H9 (cell line): Measurements from ENCODE around the gene SPRR1A. TPM values are rescaled to one million over a fixed set of nuclear protein-coding genes. Genes with fewer than 3 reads are reported as not detected.

Experiments
- DNase-seq: peaks from one replicate; pipeline ENCODE4 v3.0.0-alpha.2; 2017
- H2AFZ ChIP-seq: one replicate; pipeline ENCODE4 v1.6.1; 2013; ENCODE audit warnings: mild to moderate bottlenecking, low read length, control low read depth, moderate library complexity
- H2AK5ac ChIP-seq: 2 replicates; pipeline ENCODE4 v1.6.1; 2013; ENCODE audit warnings: low read length, control low read depth, mixed read lengths; ENCODE audit not compliant: insufficient read length
- H2BK120ac ChIP-seq: one replicate; pipeline ENCODE4 v1.6.1; 2013; ENCODE audit warnings: low read depth, mild to moderate bottlenecking, low read length, control low read depth, inconsistent platforms; ENCODE audit not compliant: poor library complexity, severe bottlenecking
- H2BK12ac ChIP-seq: 2 replicates; pipeline ENCODE4 v1.6.1; 2013; ENCODE audit warnings: low read length, control low read depth, mixed read lengths, low read depth; ENCODE audit not compliant: insufficient read length
- H2BK15ac ChIP-seq: 2 replicates; pipeline ENCODE4 v1.6.1; 2013; ENCODE audit warnings: low read depth, low read length, control low read depth
- H2BK20ac ChIP-seq: one replicate; pipeline ENCODE4 v1.6.1; 2013; ENCODE audit warnings: low read depth, mild to moderate bottlenecking, low read length, control low read depth, inconsistent platforms; ENCODE audit not compliant: poor library complexity, severe bottlenecking
- H2BK5ac ChIP-seq: 2 replicates; pipeline ENCODE4 v1.6.1; 2013; ENCODE audit warnings: low read length, control low read depth, mixed read lengths; ENCODE audit not compliant: insufficient read length
- H3K14ac ChIP-seq: 2 replicates; pipeline ENCODE4 v1.6.1; 2013; ENCODE audit warnings: low read length, control low read depth; ENCODE audit not compliant: insufficient read depth
- H3K18ac ChIP-seq: 2 replicates; pipeline ENCODE4 v1.6.1; 2013; ENCODE audit warnings: low read depth, mild to moderate bottlenecking, mixed read lengths, low read length, control low read depth; ENCODE audit not compliant: insufficient read length
- H3K23ac ChIP-seq: 2 replicates; pipeline ENCODE4 v1.6.1; 2013; ENCODE audit warnings: low read length, control low read depth, mixed read lengths, low read depth; ENCODE audit not compliant: insufficient read length
- H3K23me2 ChIP-seq: 2 replicates; pipeline ENCODE4 v1.6.1; 2013; ENCODE audit warnings: low read depth, mild to moderate bottlenecking, mixed read lengths, low read length, control low read depth; ENCODE audit not compliant: insufficient read length, poor library complexity, severe bottlenecking
- H3K27ac ChIP-seq: 2 replicates; pipeline ENCODE4 v1.5.1; 2013; ENCODE audit warnings: low read length, control low read depth, mixed read lengths, low read depth; ENCODE audit not compliant: insufficient read length
- H3K27me3 ChIP-seq: 2 replicates; pipeline ENCODE4 v1.6.1; 2013; ENCODE audit warnings: low read length, control low read depth, inconsistent platforms; ENCODE audit not compliant: insufficient read depth
- H3K4ac ChIP-seq: 2 replicates; pipeline ENCODE4 v1.6.1; 2013; ENCODE audit warnings: low read depth, mild to moderate bottlenecking, control low read depth, inconsistent platforms, low read length, moderate library complexity
- H3K4me1 ChIP-seq: 2 replicates; pipeline ENCODE4 v1.6.1; 2013; ENCODE audit warnings: low read length, control low read depth, inconsistent platforms; ENCODE audit not compliant: insufficient read depth
- H3K4me2 ChIP-seq: 2 replicates; pipeline ENCODE4 v1.6.1; 2013; ENCODE audit warnings: low read length, control low read depth, mixed read lengths; ENCODE audit not compliant: insufficient read length, insufficient read depth
- H3K56ac ChIP-seq: 2 replicates; pipeline ENCODE4 v1.6.1; 2013; ENCODE audit warnings: low read depth, mild to moderate bottlenecking, mixed read lengths, low read length, control low read depth; ENCODE audit not compliant: insufficient read length
- H3K79me1 ChIP-seq: 2 replicates; pipeline ENCODE4 v1.6.1; 2013; ENCODE audit warnings: low read depth, mild to moderate bottlenecking, moderate library complexity, low read length, control low read depth, inconsistent platforms; ENCODE audit not compliant: insufficient read depth, poor library complexity, severe bottlenecking
- H3K79me2 ChIP-seq: 2 replicates; pipeline ENCODE4 v1.6.1; 2013; ENCODE audit warnings: low read length, control low read depth, inconsistent platforms; ENCODE audit not compliant: insufficient read depth
- H3K9ac ChIP-seq: 2 replicates; pipeline ENCODE4 v1.6.1; 2013; ENCODE audit warnings: low read length, control low read depth, mixed read lengths; ENCODE audit not compliant: insufficient read length; ENCODE audit errors: extremely low read depth
- H3K9me3 ChIP-seq: one replicate; pipeline ENCODE4 v1.6.1; 2013; ENCODE audit warnings: low read depth, low read length, inconsistent platforms; ENCODE audit not compliant: control insufficient read depth
- H3T11ph ChIP-seq: one replicate; pipeline ENCODE4 v1.6.1; 2013; ENCODE audit warnings: mild to moderate bottlenecking, low read length, control low read depth, inconsistent platforms
- H4K20me1 ChIP-seq: one replicate; pipeline ENCODE4 v1.6.1; 2013; ENCODE audit not compliant: control insufficient read depth, insufficient read length, insufficient read depth
- H4K5ac ChIP-seq: 2 replicates; pipeline ENCODE4 v1.6.1; 2013; ENCODE audit warnings: low read depth, mild to moderate bottlenecking, mixed read lengths, low read length, control low read depth; ENCODE audit not compliant: insufficient read length
- H4K8ac ChIP-seq: replicated peaks from 2 replicates; pipeline ENCODE4 v1.6.1; 2013; ENCODE audit warnings: low read length, control low read depth, mixed read lengths, low read depth; ENCODE audit not compliant: insufficient read length
- H4K91ac ChIP-seq: 2 replicates; pipeline ENCODE4 v1.6.1; 2013; ENCODE audit warnings: low read depth, mild to moderate bottlenecking, moderate library complexity, mixed read lengths, low read length, control low read depth; ENCODE audit not compliant: insufficient read length
- H3K27ac Mint-ChIP-seq, 3 experiments: 2 replicates in 2 of 3; 3 replicates in 1 of 3; pipeline ENCODE4 v1.8.0; 2020 to 2021; ENCODE audit warnings: mixed read lengths in 3 of 3, mild to moderate bottlenecking in 1 of 3, moderate library complexity in 1 of 3
- H3K27me3 Mint-ChIP-seq: 2 replicates; pipeline ENCODE4 v1.8.0; 2021; ENCODE audit warnings: low read depth, mild to moderate bottlenecking, moderate library complexity, mixed read lengths
- H3K36me3 Mint-ChIP-seq, 3 experiments: 2 replicates in 2 of 3; 3 replicates in 1 of 3; pipeline ENCODE4 v1.8.0; 2020 to 2021; ENCODE audit warnings: low read depth in 3 of 3, mixed read lengths in 3 of 3; ENCODE audit not compliant: insufficient read depth in 1 of 3
- H3K4me1 Mint-ChIP-seq, 2 experiments: 2 replicates each; pipeline ENCODE4 v1.8.0; 2020; ENCODE audit warnings: mixed read lengths in 2 of 2
- H3K4me3 Mint-ChIP-seq, 2 experiments: 2 replicates in 1 of 2; 3 replicates in 1 of 2; pipeline ENCODE4 v1.8.0; 2020 to 2021; ENCODE audit warnings: mild to moderate bottlenecking in 2 of 2, mixed read lengths in 2 of 2, moderate library complexity in 1 of 2
- H3K9me3 Mint-ChIP-seq, 2 experiments: 2 replicates in 1 of 2; 3 replicates in 1 of 2; pipeline ENCODE4 v1.8.0; 2020; ENCODE audit warnings: mild to moderate bottlenecking in 2 of 2, mixed read lengths in 2 of 2, moderate library complexity in 1 of 2
- CTCF ChIP-seq: fragments of 200-600 bp; sonication (generic); conservative IDR thresholded peaks from 3 replicates; pipeline ENCODE4 v1.8.0; 2021; ENCODE audit warnings: antibody characterized with exemption, mild to moderate bottlenecking
- WGBS: extraction: QIAGEN DNeasy Blood & Tissue Kit; methylation state at CpG from one replicate; pipeline ENCODE4 v1.1.7; 2013; ENCODE audit warnings: missing lambda C conversion rate, low lambda C conversion rate, mixed read lengths; ENCODE audit not compliant: insufficient read length; ENCODE audit errors: extremely low coverage; 5-methylcytosine and 5-hydroxymethylcytosine counted together
- total RNA-seq: library from RNA; stranded (reverse); gene quantifications from 2 replicates; pipeline ENCODE4 v1.2.1, GENCODE V29; 2021

Gene SPRR1A
- total RNA-seq, 1 experiment from 2014 or later = not detected

DNA sequence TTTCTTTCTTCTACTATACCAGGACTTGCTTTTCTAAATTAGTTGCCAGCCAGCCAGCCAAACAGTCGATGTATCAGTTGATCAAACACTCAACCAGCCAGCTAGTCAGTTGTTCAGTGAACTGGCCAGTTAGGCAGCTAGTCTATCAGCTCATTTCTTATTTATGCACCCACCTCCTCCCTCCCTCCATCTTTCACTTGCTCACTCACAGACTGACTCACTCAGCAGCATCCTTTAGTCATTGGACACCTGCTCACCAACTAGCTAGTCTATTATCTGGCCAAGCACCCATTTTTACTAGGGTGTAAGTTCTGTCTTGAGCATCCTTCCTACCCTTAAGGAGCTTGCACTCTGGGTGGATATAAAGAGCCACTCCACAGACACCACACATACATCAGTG lies 19.3 kb upstream of the SPRR1A start:
- H3K4ac ChIP-seq = no peak overlapping the region
- no peak overlapping the region for H3T11ph ChIP-seq
- no peak overlapping the region for H3K56ac ChIP-seq
- H3K27ac Mint-ChIP-seq = no peak overlapping the region
- H3K18ac ChIP-seq = no peak overlapping the region
- no peak overlapping the region for H2BK5ac ChIP-seq
- H2BK15ac ChIP-seq = no peak overlapping the region
- peaks cover 0 to 18% of the 10 kb centered on the region in 2 experiments for H3K9me3 Mint-ChIP-seq
- no peaks in the 10 kb centered on the region for H3K36me3 Mint-ChIP-seq
- no peak overlapping the region for H3K14ac ChIP-seq
- H4K8ac ChIP-seq = no peak overlapping the region
- H3K4me1 ChIP-seq = no peaks in the 10 kb centered on the region
- H4K20me1 ChIP-seq = no peaks in the 10 kb centered on the region
- H3K9ac ChIP-seq = no peak overlapping the region
- TF ChIP-seq CTCF = no peak
- no peak overlapping the region for H2BK20ac ChIP-seq
- WGBS = no CpG with 5 or more reads among the region's 1 CpG
- H3K79me1 ChIP-seq = no peaks in the 10 kb centered on the region
- H4K91ac ChIP-seq = no peak overlapping the region
- no peak overlapping the region for H3K23ac ChIP-seq
- no peak for DNase-seq
- H3K27me3 Mint-ChIP-seq = peaks cover 4% of the 10 kb centered on the region
- no peak overlapping the region for H4K5ac ChIP-seq
- H3K4me1 Mint-ChIP-seq = no peaks in the 10 kb centered on the region
- no peak overlapping the region for H2BK120ac ChIP-seq
- no peak overlapping the region for H3K27ac ChIP-seq
- H3K4me3 Mint-ChIP-seq = no peak overlapping the region
- no peaks in the 10 kb centered on the region for H3K79me2 ChIP-seq
- H3K9me3 ChIP-seq = no peaks in the 10 kb centered on the region
- no peak overlapping the region for H2AK5ac ChIP-seq
- H3K27me3 ChIP-seq = no peaks in the 10 kb centered on the region
- H2BK12ac ChIP-seq = no peak overlapping the region
- no peak overlapping the region for H2AFZ ChIP-seq
- no peaks in the 10 kb centered on the region for H3K23me2 ChIP-seq
- H3K4me2 ChIP-seq = no peak overlapping the region
